ENCODE results near the gene SPATS1.

SPATS1 gene, protein sequence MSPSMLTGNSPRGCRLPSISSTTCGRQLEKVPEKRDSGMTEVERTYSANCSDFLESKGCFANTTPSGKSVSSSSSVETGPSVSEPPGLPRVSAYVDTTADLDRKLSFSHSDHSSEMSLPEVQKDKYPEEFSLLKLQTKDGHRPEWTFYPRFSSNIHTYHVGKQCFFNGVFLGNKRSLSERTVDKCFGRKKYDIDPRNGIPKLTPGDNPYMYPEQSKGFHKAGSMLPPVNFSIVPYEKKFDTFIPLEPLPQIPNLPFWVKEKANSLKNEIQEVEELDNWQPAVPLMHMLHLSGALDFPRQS

DNA sequence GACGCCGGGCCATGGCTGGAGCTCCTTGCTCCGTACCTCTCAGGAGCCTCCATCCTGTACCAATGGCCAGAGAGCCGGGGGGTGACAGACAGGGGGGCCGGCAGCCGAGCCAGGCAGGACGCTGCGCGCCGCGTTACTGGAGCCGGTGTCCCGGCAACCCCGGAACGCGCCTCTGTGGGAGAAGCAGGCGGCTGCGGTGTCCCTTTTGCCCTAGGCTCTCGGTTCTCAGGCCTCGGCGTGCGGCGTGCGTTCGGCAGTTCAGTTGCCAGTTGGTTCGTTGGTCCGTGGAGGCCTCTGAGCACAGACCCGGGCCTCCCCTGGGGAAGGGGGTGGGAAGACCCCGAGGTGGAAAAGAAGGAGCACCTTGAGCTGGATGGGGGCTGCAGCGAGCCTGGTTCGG is at the start of gene SPATS1:
SPATS1 (plus strand) TSS at position 162 of the 400 bp plus-strand sequence. CDS start 446 bp downstream, outside the sequence.
- DNase-seq: no peak

DNA sequence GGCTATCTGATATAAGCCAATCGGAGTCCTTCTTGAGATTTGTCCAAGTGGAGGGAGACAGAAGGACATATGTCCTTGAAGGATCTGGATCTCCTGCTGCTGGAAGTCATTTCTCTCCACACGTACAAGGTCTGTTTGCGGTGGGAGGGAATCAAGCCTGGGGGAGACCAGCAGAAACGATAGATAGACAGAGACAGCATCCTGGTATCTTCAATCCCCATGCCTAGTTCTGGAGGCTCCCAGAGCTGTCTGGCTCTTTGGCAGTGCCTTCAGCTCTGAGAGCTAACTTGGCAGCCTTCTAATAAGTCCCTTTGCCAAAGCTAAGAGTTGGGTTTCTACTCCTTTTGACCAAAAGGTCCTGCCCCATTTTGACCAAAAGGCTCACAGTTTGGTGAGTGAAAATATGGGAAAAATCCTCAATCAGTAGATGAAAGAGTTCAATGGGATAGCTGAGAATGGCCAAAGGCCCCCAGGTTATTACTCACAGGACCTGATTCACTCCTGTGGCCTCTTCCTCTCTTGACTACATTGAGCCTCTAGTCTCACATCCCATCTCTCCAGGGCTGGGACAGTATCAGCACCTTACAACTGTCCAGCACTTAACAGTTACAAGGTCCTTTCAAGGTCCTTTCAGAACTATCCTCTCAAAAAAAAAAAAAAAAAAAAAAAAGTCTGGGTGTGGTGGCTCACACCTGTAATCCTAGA is 49.6 kb upstream of the SPATS1 start:
- DNase-seq: no peak

DNA sequence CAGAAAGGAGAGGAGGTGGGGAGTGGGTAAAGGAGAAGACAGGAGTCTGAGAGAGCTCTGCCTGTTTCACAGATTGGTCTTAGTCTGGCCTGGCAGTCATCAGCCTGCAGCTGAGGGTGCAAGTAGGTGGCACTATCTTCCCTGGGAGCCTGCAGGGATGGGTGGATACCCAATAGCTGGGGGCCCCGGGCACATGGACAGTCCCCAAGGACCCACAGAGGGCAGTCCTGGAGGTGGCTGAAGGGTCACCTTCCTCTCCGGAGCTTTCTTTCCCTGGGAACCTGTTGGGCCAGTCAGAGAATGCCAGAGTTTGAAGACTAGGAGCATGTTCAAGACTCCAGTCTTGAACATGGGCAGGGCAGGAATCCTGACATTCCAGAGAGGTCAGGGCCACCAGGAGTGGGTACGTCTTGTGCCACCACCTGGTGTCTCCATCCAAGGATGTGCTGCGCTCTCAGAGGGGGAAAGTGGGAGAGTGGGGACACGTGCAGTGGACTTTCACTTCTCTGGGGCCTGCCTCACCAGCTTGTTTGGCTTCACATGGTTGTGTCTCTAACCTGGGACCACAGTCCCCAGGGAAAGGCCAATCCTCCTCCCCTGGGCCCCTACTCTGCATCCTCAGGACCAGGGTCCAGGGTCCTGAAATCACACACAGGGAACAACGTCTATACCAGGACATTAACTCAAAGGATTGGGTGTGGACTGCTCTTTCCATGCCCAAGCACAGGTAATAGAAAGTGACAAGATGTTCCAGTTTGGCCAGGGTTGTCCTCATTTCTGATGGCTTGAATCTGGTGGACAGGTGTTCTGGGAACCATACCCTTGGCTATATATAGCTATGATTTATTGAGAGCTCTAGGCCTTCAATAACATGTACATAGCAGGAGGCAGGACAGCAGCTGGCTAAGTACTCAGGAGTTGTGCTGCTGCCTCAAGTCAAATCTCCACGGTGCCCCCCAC is 47.3 kb upstream of the SPATS1 start:
- DNase-seq: no peak

DNA sequence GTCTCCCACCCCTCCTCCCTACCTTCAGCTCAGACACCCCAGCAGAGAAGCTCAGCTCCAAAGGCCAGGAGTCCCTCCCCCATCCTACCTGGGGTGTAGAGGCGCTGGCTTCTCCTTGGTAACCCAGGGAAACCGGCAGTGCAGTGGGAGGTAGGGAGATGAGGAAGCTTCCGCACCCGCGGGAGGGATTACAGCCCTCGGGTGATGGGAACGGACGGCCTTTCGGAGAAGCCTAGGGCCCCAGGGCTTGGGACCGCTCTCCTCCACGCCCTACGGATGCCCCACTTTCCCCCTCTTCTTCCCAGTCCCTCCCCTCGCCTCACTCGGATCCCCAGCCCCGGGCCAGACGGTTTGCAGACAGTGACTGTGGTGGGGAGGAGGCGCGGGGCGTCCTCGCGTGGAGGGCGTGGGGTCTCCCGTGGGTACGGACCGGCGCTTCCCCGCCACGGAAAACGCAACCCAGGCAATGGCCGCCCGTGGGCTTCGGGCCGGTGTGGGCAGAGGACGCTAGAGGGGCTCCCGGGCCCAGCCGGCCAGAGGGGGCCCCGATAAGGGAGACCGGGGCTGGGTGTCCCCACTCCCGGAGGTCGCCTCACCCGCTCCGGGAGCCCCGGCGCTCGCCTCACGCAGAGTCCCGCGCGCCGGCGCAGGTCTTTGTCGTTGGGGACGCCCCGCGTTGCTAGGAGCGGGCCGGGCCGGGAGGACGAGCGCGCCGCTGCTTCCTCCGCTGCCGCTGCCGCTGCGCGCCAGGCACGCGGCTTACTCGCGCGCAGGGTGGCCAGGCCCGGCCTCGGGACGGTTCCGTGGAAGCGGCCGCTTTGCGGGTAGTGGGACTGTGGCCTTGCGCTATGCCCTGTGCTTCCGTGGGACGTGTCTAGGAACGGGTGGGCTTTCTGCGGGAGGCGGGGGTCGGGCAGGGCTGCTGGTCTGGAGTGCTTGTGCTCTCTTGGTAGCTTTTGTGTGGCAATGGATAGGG is 45.1 kb upstream of the SPATS1 start:
- DNase-seq: peak; percentile 58

DNA sequence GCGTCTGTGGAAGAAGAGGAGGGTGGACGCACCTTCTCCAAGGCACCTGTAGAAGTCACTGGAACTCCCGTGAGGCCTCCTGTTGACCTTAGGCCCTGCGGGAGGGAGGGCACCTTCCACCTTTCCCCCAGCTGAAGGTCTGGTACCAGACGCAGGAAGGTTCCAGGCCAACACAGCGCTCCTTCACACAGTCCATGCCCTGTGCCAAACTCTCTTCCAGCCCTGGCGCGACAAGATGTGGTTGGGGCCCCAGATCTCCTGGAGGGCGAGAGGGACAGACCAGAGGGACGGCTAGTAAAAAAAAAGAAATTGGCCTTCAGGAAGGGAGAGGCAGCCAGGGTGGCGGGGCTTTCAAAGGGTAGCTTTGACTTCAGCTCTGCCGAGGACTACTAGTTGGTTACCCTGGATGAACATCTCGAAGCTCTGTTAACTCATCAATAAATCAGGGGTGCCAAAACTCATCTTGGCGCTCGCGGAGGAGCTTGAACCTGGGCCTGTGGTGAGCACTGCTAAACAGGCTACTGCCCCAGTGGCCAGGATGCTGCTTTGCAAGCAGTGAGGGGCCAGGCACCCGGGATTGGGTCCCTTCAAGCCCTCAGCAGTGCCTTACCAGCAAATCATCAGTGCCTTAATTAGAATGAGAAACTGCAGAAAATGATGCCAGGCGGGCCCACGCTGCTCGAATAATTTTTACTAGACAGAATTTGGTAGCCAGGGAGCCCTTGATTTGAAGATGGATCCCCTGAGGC is 44.2 kb upstream of the SPATS1 start:
- DNase-seq: no peak

DNA sequence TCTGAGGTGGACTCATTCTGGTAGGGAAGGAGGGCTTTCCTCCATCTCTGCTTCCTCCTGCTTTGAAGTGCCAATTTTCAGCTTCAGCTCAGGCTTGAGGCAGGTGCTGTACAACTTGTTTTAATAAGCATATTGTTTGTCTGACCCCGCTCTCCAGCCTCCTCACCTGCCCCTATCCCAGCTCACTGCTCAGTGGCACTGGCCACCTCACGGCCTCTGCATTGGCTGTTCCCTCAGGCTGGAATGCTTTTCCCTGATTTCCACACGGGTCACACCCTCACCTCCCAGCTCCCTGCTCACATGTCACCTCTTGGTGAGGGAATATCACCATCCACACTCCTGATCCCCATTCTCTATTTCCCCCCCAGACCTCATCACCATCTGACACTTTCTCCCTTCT is 43.6 kb upstream of the SPATS1 start:
- DNase-seq: no peak

DNA sequence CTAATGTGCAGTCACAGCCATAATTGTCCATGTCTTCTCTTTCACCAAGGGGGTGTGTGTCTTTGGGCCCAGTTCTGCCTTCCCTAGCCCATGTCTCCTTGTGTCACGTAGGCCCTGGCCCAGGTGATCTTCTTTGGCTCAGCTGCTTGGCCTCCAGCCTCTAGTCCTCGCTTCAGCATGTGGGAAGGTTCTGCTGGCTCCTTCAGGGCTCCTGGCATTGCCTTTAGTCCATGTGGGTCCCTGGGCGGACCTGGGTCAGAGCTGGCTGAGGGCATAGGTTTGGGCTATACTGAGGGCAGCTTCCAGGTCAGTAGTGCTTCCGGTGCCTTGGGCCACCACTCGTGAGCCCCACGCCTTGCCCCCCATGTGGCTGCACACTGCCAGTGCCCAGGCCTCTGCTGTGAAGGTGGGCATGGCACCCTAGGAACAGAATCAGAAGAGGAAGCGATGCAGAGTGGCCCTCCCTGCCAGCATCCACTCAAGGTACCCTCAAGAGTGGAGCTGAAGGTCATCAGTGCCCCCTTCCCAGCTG is 42.1 kb upstream of the SPATS1 start:
- DNase-seq: no peak

DNA sequence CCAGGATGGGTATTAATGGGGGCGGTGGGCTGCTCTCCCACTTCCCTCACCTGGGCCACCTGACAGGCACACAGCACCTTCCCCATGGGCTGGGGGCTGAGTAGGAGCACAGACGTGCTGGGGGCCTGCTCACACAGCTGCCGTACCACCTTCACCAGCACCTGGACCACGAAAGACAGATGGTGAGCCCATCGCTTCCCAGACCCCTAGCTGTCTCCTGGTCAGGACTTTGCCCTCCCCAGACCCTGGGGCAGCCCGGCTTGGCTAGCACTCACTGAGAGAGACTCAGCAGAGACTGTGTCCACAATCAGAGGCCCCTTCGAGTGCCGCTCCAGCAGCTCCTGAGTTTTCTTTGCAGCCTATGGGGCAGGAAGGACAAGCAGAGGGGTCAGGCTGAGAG is 41.3 kb upstream of the SPATS1 start:
- DNase-seq: no peak

DNA sequence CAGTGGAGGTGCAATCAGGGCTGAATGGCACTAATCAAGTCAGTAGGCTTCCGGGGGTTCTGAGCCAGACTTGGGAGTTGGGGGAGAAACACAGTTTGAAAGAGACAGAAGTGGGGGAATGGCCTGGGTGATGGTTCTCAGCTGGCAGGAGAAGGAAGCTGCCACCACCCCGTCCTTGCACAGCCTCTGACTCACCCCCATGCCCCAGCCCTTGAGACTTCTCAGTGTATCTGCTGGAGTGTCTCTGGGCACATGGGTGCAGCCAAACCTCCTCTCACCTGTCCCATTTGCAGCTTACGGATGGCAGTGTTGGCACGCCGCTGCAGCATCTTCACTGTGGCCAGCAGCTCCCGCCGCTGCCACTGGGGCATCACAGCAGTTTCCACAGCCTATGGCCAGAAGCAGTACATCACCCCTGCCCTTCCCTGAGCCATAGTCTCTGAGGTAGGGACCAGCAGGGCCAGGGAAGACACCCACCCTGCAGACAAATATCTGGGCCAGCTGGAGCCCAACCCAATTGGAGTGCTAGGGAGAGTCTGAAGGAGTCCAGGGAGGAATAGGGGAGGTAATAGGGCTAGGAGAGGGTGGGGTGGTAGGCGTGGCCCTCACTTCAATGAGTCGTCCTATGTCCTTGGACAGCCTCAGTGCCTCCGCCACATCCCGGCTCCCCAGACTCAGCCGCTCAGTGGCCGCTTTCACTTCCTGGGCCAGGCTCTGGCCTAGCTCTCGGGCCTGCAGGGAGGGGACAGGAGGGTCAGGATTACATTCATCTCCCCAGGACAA is 40.5 kb upstream of the SPATS1 start:
- no peak for DNase-seq

DNA sequence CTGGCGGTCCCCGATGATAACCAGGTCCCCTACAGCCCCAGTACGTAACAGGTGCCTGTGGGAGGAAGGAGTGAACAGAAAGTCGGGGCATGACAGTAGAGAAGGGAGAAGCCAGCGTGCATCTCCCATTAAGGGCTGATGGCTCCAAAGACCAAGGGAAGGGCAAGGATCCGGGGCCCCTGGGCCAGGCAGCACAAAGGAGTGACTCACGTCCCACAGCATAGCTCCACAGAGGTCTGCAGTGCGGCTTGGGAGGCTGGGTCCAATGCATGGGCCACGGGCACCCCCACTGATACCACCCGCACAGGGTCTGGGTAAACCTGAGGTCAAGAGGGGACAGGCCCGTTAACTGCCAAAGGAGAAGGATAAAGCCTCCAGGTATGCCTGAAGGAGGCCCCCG is 39.6 kb upstream of the SPATS1 start:
- DNase-seq: no peak

DNA sequence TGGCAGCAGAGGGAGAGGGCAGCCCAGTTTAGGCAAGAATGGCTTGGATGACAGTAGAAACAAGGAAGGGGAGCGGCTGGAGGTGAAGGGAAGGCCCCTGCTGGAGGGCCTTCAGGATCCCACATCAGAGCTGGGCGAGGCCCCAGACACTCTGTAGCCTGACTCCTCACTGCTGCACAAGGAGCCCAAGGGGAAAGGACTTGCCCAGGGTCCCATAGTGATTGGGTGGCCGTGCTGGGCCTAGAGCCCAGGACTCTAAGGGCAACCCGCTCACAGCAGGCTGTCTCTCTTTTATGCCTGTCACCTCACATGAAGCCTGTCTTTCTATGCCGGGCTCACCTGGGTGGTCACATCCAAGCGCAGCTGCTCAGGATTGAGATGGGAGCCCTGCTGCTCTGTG is 38.6 kb upstream of the SPATS1 start:
- no peak for DNase-seq

DNA sequence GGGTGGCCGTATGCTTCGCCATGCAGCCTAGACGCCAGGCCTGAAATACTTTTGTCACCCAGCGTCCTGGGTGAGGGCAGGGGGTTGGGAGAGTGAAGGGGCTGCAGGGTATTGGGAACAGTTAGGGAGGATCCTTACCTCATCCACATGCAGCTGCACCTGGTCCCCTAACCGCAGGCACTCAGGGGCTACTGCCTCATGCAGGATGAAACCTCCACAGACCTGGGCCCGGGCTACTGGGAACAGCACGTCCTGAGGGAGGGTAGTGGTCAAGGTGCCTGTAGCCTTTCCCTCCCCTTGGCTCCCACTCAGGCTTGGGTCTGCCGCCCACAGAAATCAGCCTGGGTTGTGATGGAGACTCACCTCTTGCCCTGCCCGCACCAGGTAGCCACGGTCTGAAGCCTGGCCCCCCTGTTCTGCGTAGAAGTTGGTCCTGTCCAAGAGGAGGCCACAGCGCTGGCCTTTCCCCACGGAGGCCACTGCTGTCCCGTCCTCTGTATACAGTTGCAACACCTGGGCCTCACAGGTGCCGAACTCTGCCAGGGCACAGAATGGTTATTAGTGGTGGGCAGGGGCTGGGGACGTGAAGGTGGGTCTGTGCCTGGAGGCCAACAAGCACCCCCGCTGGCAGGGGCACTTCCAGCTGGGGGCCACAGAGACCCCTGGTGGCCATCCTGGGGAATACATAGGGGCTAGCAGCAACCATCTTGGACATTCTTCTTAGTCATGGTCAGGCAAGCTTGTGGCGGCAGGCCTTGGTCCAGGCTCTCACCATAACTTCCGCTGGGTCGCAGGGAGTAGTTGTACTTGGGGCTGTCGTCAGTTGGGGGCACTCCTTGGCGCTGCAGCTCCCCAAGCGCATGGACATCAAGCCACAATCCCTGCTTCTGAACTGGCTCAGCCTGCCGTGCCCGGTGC is 37.9 kb upstream of the SPATS1 start:
- DNase-seq: peak; percentile 59

DNA sequence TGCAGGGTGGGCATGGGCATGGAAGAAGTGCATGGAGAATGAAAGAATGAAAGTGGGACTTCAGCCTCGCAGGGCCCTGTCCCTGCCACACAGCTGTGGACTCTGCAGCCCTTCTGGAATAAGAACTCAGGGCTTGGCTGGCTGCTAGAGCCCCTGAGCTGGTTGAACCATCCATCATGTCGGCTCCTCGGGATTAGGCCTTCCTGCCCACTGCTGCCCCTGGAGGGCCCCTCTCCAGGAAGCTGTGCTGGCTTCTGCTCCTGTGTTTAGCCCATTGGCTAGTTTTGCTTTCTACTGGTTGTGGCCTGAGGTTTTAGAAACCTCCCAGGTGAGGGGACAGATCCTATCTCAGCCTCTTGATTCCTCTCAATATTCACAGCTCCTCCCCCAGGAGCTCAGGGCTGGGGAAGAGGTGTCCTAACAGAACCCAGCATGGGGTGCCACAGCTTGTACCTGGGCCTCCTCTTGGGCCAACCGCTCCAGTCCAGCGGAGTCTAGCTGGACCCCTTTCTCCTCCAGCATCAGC is 37.2 kb upstream of the SPATS1 start:
- no peak for DNase-seq

DNA sequence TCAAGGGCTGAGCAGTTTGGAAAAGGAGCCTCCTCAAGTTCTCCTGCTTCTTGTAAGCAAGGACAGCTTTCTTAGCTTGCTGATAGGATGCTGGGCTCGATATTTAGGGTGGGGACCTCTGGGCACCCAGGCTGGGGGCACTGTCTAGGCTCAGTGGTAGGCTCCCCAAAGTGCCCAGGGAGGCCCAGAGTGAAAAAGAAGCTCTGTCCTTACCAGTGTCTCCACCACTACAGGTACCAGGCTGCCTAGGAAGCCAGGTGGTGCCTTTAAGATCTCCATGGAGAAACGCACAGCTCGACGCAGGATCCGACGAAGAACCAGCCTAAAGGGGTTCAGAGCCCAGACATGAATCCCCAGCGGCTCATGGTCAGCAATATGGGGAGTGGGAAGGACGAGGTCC is 35.7 kb upstream of the SPATS1 start:
- no peak for DNase-seq

DNA sequence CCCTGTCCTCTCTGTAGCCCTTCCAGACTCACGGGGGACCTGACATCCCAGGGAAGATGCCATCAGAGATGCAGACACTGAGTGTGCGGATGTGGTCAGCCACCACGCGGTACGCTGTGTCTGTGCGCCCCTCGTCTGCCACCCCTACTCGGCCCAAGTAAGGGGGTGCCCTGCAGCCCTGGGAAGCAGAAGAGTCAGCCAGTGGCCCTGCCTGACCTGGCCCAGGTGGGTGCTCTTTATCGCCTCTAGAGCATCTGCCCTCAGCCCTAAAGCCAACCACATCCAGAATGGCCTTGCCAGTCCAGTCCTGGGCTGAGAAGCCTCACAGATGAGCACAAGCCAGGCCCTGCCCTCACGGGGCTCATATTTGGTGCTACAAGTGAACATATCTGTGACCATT is 35.2 kb upstream of the SPATS1 start:
- DNase-seq: no peak

DNA sequence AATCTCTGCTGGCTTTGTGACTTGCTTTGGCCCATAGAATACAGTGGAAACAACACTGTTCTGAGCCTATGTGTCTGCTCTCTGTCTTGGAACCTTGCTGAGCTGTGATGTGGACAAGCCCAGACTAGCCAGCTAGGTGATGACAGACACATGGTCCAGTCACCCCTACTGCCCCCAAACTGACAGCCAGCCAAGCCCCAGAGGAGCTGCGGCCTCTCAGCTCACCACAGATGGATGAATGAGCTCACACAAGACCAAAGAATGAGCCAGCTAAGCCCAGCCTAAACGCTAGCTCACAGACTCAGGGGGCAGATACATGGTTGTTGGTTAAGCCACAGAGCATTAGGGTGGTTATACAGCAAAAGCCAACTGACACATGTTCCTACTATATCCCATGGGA is 33.4 kb upstream of the SPATS1 start:
- DNase-seq: no peak

DNA sequence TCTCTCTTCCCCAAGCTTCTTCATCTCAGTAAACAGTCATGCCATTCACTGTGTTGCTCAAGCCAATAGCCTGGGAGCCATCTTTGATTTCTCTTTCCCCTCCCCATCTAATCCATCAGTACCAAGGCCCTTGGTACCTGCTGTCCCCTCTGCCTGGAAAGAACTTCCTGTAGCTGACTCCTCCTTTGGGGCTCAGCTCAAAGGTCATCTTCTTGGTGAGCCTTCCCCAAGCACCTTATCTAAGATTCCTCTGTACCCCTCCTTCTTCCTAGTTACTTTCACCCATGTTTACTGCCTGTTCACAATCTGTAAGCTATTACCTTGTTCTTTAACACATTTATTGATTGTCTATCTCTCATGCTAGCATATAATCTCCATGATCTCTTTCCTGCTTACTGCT is 32.8 kb upstream of the SPATS1 start:
- DNase-seq: no peak

DNA sequence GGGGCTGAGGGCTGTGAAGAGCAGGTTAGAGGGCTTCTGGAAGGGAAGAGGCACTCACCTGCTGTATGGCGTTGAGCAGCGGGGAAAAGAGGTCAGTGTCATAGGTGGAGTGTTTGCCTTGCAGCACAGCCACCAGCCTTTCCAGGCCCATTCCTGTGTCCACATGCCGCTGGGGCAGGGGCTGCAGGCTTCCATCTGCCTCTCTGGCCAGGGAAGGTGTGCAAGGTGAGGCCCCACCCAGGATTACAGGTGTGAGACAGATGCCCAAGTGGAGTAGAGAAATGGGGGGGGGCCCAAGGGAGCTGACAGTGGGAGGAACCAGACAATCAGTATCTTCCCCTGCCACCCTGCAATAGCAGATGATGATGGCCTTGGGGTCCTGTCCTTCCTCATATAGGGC is 32.2 kb upstream of the SPATS1 start:
- no peak for DNase-seq

DNA sequence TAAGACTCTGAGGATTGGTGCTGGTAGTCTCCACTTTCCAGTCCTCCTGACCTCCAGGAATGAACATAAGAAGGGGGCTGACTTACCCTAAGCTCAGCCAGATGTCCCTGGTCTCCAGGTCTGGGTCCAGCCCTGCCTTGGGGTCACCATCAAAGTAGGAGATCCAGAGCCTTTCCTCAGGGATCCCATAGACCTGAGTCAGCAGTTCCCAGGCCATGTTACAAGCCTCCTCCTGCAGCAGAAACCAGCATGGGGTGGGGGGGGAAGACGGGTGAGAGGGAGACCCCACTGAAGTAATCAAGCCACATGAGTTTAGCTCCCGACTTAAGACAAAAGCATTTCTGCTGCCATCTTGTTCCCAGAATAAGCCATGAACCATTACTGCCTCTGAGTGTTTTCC is 31.1 kb upstream of the SPATS1 start:
- no peak for DNase-seq

Measured in CD4-positive, alpha-beta T cell treated with Interleukin-6 for 4 hours (primary cell).